IMR-90 (cell line): ENCODE measurements around the gene ADIRF.

Experiments used
- BHLHE40 ChIP-seq: fragments of 150-350 bp; IDR thresholded peaks from 2 replicates; pipeline ENCODE4 v1.6.1; 2016; ENCODE audit warnings: mild to moderate bottlenecking, low read depth, low read length
- ELK1 ChIP-seq: fragments of 150-350 bp; IDR thresholded peaks from 2 replicates; pipeline ENCODE4 v1.6.1; 2016; ENCODE audit warnings: low read depth, mild to moderate bottlenecking, low read length, moderate library complexity, borderline replicate concordance
- MAFK ChIP-seq: IDR thresholded peaks from 2 replicates; pipeline ENCODE4 v1.6.1; 2012; ENCODE audit warnings: low read depth, low read length, improper control_type of control experiment
- MAZ ChIP-seq: IDR thresholded peaks from 2 replicates; pipeline ENCODE4 v1.6.1; 2012; ENCODE audit warnings: low read depth, mild to moderate bottlenecking, low read length, improper control_type of control experiment, moderate library complexity, borderline replicate concordance
- MXI1 ChIP-seq: IDR thresholded peaks from 2 replicates; pipeline ENCODE4 v1.6.1; 2012; ENCODE audit warnings: low read depth, mild to moderate bottlenecking, low read length, moderate library complexity, borderline replicate concordance
- POLR2A ChIP-seq: IDR thresholded peaks from 2 replicates; pipeline ENCODE4 v1.6.1; 2012; ENCODE audit warnings: mild to moderate bottlenecking, low read depth, low read length
- RAD21 ChIP-seq: IDR thresholded peaks from 2 replicates; pipeline ENCODE4 v1.6.1; 2012; ENCODE audit warnings: low read length, improper control_type of control experiment
- RFX5 ChIP-seq: IDR thresholded peaks from 2 replicates; pipeline ENCODE4 v1.8.0; 2012; ENCODE audit warnings: low read depth, mild to moderate bottlenecking, low read length, moderate library complexity
- SMC3 ChIP-seq: fragments of 150-350 bp; IDR thresholded peaks from 2 replicates; pipeline ENCODE4 v1.6.1; 2016; ENCODE audit warnings: low read depth, mild to moderate bottlenecking, antibody characterized with exemption, low read length, moderate library complexity
- USF2 ChIP-seq: fragments of 150-350 bp; IDR thresholded peaks from 2 replicates; pipeline ENCODE4 v1.6.1; 2017; ENCODE audit warnings: mild to moderate bottlenecking, antibody characterized with exemption, low read length, low read depth
- TF ChIP-seq, protein P1 (sequence below): conservative IDR thresholded peaks from 2 replicates; pipeline ENCODE4 v1.5.1; 2012; ENCODE audit warnings: mild to moderate bottlenecking, low read depth, low read length, improper control_type of control experiment

DNA sequence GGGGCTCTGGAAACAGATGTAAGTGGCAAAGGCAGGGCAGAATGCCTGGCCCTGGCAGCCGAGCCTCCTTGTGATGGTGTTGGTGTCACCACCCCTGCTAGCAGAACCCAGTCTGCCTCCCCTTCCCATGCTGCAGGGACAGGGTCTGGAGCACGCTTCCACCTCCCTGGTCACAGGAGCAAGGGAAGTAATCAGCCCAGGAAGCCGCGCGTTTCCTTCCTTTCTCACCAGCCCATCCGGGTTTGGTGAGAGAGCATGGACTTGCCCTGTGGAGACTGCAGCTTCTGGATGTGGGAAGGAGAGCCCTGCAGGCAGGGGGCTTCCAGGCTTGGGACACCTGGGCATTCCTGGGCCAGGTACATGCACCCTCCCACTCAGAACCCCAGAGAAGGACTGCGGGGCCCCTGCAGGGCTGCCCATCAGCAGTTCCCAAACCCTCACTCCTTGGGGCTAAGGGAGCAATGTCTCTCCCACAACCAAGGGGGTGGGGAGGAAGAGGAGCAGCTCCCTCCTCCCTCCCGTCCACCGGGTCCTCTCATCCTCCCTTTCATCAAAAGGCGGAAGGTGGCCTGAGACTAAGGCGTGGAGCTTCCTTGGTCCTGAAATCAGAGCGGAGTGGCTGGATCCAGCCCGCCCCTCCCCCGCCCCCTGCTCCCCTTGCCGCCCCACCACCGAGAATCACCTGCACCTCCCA is 12.6 kb upstream of the ADIRF start:
- TF ChIP-seq, protein P1, sequence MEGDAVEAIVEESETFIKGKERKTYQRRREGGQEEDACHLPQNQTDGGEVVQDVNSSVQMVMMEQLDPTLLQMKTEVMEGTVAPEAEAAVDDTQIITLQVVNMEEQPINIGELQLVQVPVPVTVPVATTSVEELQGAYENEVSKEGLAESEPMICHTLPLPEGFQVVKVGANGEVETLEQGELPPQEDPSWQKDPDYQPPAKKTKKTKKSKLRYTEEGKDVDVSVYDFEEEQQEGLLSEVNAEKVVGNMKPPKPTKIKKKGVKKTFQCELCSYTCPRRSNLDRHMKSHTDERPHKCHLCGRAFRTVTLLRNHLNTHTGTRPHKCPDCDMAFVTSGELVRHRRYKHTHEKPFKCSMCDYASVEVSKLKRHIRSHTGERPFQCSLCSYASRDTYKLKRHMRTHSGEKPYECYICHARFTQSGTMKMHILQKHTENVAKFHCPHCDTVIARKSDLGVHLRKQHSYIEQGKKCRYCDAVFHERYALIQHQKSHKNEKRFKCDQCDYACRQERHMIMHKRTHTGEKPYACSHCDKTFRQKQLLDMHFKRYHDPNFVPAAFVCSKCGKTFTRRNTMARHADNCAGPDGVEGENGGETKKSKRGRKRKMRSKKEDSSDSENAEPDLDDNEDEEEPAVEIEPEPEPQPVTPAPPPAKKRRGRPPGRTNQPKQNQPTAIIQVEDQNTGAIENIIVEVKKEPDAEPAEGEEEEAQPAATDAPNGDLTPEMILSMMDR, result no peak
- TF ChIP-seq RAD21, result no peak
- TF ChIP-seq RFX5, result no peak
- TF ChIP-seq POLR2A, result no peak
- no peak for TF ChIP-seq ELK1
- no peak for TF ChIP-seq MAZ
- no peak for TF ChIP-seq SMC3
- no peak for TF ChIP-seq USF2
- no peak for TF ChIP-seq MXI1
- TF ChIP-seq MAFK, result no peak
- TF ChIP-seq BHLHE40, result no peak
